DOHH2 (cell line): ENCODE results near the gene FUNDC2.

Experiments
- EZH2phosphoT487 ChIP-seq: fragments of 200-600 bp; sonication (generic); IDR thresholded peaks from 2 replicates; pipeline ENCODE4 v1.6.1; 2017; ENCODE audit warnings: borderline replicate concordance, mild to moderate bottlenecking, antibody characterized with exemption, low read length, moderate library complexity, mixed read lengths
- TF ChIP-seq, protein P1 (sequence below): fragments of 200-600 bp; sonication (generic); IDR thresholded peaks from one replicate; pipeline ENCODE4 v1.5.1; 2014; ENCODE audit warnings: antibody characterized with exemption, mild to moderate bottlenecking, low read depth, low read length; ENCODE audit not compliant: poor library complexity, severe bottlenecking

DNA sequence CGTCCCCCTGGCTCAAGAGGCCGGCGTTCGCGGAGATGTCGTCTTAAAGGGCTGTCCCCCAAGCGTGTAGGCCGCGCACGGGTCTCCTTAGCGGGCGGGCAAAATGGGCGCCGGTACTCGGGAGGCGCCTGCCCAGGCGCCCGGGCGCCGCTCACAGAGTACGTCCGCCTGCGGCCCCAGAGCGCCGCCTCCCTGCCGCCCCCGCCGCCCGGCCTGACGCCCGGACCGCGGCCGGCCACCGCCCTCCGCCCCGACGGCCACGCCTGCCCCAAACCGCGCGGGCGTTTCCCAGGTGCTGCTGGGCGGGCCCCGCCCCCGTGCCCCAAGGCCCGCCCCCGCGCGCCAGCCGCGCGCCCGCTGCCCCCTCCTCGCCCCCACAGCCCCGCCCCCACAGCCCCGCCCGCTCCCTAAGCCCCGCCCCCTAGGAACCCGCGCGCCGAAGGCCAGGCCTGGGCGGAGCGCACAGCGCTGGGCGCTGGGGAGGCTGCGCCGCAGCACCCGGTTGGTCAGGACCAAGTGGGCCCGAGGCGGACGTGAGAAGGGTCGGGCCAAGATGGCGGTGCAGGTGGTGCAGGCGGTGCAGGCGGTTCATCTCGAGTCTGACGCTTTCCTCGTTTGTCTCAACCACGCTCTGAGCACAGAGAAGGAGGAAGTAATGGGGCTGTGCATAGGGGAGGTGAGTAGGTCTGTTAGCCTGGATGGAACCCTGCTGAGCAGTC lies 44.5 kb downstream of the FUNDC2 start, which contains the start of the genes BRCC3, CMC4 and MTCP1:
- TF ChIP-seq, protein P1, sequence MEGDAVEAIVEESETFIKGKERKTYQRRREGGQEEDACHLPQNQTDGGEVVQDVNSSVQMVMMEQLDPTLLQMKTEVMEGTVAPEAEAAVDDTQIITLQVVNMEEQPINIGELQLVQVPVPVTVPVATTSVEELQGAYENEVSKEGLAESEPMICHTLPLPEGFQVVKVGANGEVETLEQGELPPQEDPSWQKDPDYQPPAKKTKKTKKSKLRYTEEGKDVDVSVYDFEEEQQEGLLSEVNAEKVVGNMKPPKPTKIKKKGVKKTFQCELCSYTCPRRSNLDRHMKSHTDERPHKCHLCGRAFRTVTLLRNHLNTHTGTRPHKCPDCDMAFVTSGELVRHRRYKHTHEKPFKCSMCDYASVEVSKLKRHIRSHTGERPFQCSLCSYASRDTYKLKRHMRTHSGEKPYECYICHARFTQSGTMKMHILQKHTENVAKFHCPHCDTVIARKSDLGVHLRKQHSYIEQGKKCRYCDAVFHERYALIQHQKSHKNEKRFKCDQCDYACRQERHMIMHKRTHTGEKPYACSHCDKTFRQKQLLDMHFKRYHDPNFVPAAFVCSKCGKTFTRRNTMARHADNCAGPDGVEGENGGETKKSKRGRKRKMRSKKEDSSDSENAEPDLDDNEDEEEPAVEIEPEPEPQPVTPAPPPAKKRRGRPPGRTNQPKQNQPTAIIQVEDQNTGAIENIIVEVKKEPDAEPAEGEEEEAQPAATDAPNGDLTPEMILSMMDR, result no peak
- TF ChIP-seq EZH2phosphoT487, result no peak
